H9 (cell line): Measurements from ENCODE around the gene EYA4. TPM values are rescaled to one million over a fixed set of nuclear protein-coding genes. Genes with fewer than 3 reads are reported as not detected.

ENCODE experiments used
- DNase-seq: peaks from one replicate; pipeline ENCODE4 v3.0.0-alpha.2; 2017
- H2AFZ ChIP-seq: one replicate; pipeline ENCODE4 v1.6.1; 2013; ENCODE audit warnings: mild to moderate bottlenecking, low read length, control low read depth, moderate library complexity
- H2AK5ac ChIP-seq: 2 replicates; pipeline ENCODE4 v1.6.1; 2013; ENCODE audit warnings: low read length, control low read depth, mixed read lengths; ENCODE audit not compliant: insufficient read length
- H2BK120ac ChIP-seq: one replicate; pipeline ENCODE4 v1.6.1; 2013; ENCODE audit warnings: low read depth, mild to moderate bottlenecking, low read length, control low read depth, inconsistent platforms; ENCODE audit not compliant: poor library complexity, severe bottlenecking
- H2BK12ac ChIP-seq: 2 replicates; pipeline ENCODE4 v1.6.1; 2013; ENCODE audit warnings: low read length, control low read depth, mixed read lengths, low read depth; ENCODE audit not compliant: insufficient read length
- H2BK15ac ChIP-seq: 2 replicates; pipeline ENCODE4 v1.6.1; 2013; ENCODE audit warnings: low read depth, low read length, control low read depth
- H2BK20ac ChIP-seq: one replicate; pipeline ENCODE4 v1.6.1; 2013; ENCODE audit warnings: low read depth, mild to moderate bottlenecking, low read length, control low read depth, inconsistent platforms; ENCODE audit not compliant: poor library complexity, severe bottlenecking
- H2BK5ac ChIP-seq: 2 replicates; pipeline ENCODE4 v1.6.1; 2013; ENCODE audit warnings: low read length, control low read depth, mixed read lengths; ENCODE audit not compliant: insufficient read length
- H3K14ac ChIP-seq: 2 replicates; pipeline ENCODE4 v1.6.1; 2013; ENCODE audit warnings: low read length, control low read depth; ENCODE audit not compliant: insufficient read depth
- H3K18ac ChIP-seq: 2 replicates; pipeline ENCODE4 v1.6.1; 2013; ENCODE audit warnings: low read depth, mild to moderate bottlenecking, mixed read lengths, low read length, control low read depth; ENCODE audit not compliant: insufficient read length
- H3K23ac ChIP-seq: 2 replicates; pipeline ENCODE4 v1.6.1; 2013; ENCODE audit warnings: low read length, control low read depth, mixed read lengths, low read depth; ENCODE audit not compliant: insufficient read length
- H3K23me2 ChIP-seq: 2 replicates; pipeline ENCODE4 v1.6.1; 2013; ENCODE audit warnings: low read depth, mild to moderate bottlenecking, mixed read lengths, low read length, control low read depth; ENCODE audit not compliant: insufficient read length, poor library complexity, severe bottlenecking
- H3K27ac ChIP-seq: 2 replicates; pipeline ENCODE4 v1.5.1; 2013; ENCODE audit warnings: low read length, control low read depth, mixed read lengths, low read depth; ENCODE audit not compliant: insufficient read length
- H3K27me3 ChIP-seq: 2 replicates; pipeline ENCODE4 v1.6.1; 2013; ENCODE audit warnings: low read length, control low read depth, inconsistent platforms; ENCODE audit not compliant: insufficient read depth
- H3K4ac ChIP-seq: 2 replicates; pipeline ENCODE4 v1.6.1; 2013; ENCODE audit warnings: low read depth, mild to moderate bottlenecking, control low read depth, inconsistent platforms, low read length, moderate library complexity
- H3K4me1 ChIP-seq: 2 replicates; pipeline ENCODE4 v1.6.1; 2013; ENCODE audit warnings: low read length, control low read depth, inconsistent platforms; ENCODE audit not compliant: insufficient read depth
- H3K4me2 ChIP-seq: 2 replicates; pipeline ENCODE4 v1.6.1; 2013; ENCODE audit warnings: low read length, control low read depth, mixed read lengths; ENCODE audit not compliant: insufficient read length, insufficient read depth
- H3K56ac ChIP-seq: 2 replicates; pipeline ENCODE4 v1.6.1; 2013; ENCODE audit warnings: low read depth, mild to moderate bottlenecking, mixed read lengths, low read length, control low read depth; ENCODE audit not compliant: insufficient read length
- H3K79me1 ChIP-seq: 2 replicates; pipeline ENCODE4 v1.6.1; 2013; ENCODE audit warnings: low read depth, mild to moderate bottlenecking, moderate library complexity, low read length, control low read depth, inconsistent platforms; ENCODE audit not compliant: insufficient read depth, poor library complexity, severe bottlenecking
- H3K79me2 ChIP-seq: 2 replicates; pipeline ENCODE4 v1.6.1; 2013; ENCODE audit warnings: low read length, control low read depth, inconsistent platforms; ENCODE audit not compliant: insufficient read depth
- H3K9ac ChIP-seq: 2 replicates; pipeline ENCODE4 v1.6.1; 2013; ENCODE audit warnings: low read length, control low read depth, mixed read lengths; ENCODE audit not compliant: insufficient read length; ENCODE audit errors: extremely low read depth
- H3K9me3 ChIP-seq: one replicate; pipeline ENCODE4 v1.6.1; 2013; ENCODE audit warnings: low read depth, low read length, inconsistent platforms; ENCODE audit not compliant: control insufficient read depth
- H3T11ph ChIP-seq: one replicate; pipeline ENCODE4 v1.6.1; 2013; ENCODE audit warnings: mild to moderate bottlenecking, low read length, control low read depth, inconsistent platforms
- H4K20me1 ChIP-seq: one replicate; pipeline ENCODE4 v1.6.1; 2013; ENCODE audit not compliant: control insufficient read depth, insufficient read length, insufficient read depth
- H4K5ac ChIP-seq: 2 replicates; pipeline ENCODE4 v1.6.1; 2013; ENCODE audit warnings: low read depth, mild to moderate bottlenecking, mixed read lengths, low read length, control low read depth; ENCODE audit not compliant: insufficient read length
- H4K8ac ChIP-seq: replicated peaks from 2 replicates; pipeline ENCODE4 v1.6.1; 2013; ENCODE audit warnings: low read length, control low read depth, mixed read lengths, low read depth; ENCODE audit not compliant: insufficient read length
- H4K91ac ChIP-seq: 2 replicates; pipeline ENCODE4 v1.6.1; 2013; ENCODE audit warnings: low read depth, mild to moderate bottlenecking, moderate library complexity, mixed read lengths, low read length, control low read depth; ENCODE audit not compliant: insufficient read length
- H3K27ac Mint-ChIP-seq, 3 experiments: 2 replicates in 2 of 3; 3 replicates in 1 of 3; pipeline ENCODE4 v1.8.0; 2020 to 2021; ENCODE audit warnings: mixed read lengths in 3 of 3, mild to moderate bottlenecking in 1 of 3, moderate library complexity in 1 of 3
- H3K27me3 Mint-ChIP-seq: 2 replicates; pipeline ENCODE4 v1.8.0; 2021; ENCODE audit warnings: low read depth, mild to moderate bottlenecking, moderate library complexity, mixed read lengths
- H3K36me3 Mint-ChIP-seq, 3 experiments: 2 replicates in 2 of 3; 3 replicates in 1 of 3; pipeline ENCODE4 v1.8.0; 2020 to 2021; ENCODE audit warnings: low read depth in 3 of 3, mixed read lengths in 3 of 3; ENCODE audit not compliant: insufficient read depth in 1 of 3
- H3K4me1 Mint-ChIP-seq, 2 experiments: 2 replicates each; pipeline ENCODE4 v1.8.0; 2020; ENCODE audit warnings: mixed read lengths in 2 of 2
- H3K4me3 Mint-ChIP-seq, 2 experiments: 2 replicates in 1 of 2; 3 replicates in 1 of 2; pipeline ENCODE4 v1.8.0; 2020 to 2021; ENCODE audit warnings: mild to moderate bottlenecking in 2 of 2, mixed read lengths in 2 of 2, moderate library complexity in 1 of 2
- H3K9me3 Mint-ChIP-seq, 2 experiments: 2 replicates in 1 of 2; 3 replicates in 1 of 2; pipeline ENCODE4 v1.8.0; 2020; ENCODE audit warnings: mild to moderate bottlenecking in 2 of 2, mixed read lengths in 2 of 2, moderate library complexity in 1 of 2
- CTCF ChIP-seq: fragments of 200-600 bp; sonication (generic); conservative IDR thresholded peaks from 3 replicates; pipeline ENCODE4 v1.8.0; 2021; ENCODE audit warnings: antibody characterized with exemption, mild to moderate bottlenecking
- WGBS: extraction: QIAGEN DNeasy Blood & Tissue Kit; methylation state at CpG from one replicate; pipeline ENCODE4 v1.1.7; 2013; ENCODE audit warnings: missing lambda C conversion rate, low lambda C conversion rate, mixed read lengths; ENCODE audit not compliant: insufficient read length; ENCODE audit errors: extremely low coverage; 5-methylcytosine and 5-hydroxymethylcytosine counted together
- total RNA-seq: library from RNA; stranded (reverse); gene quantifications from 2 replicates; pipeline ENCODE4 v1.2.1, GENCODE V29; 2021

The EYA4 gene
- total RNA-seq, 1 experiment from 2014 or later = 0.26 TPM

DNA sequence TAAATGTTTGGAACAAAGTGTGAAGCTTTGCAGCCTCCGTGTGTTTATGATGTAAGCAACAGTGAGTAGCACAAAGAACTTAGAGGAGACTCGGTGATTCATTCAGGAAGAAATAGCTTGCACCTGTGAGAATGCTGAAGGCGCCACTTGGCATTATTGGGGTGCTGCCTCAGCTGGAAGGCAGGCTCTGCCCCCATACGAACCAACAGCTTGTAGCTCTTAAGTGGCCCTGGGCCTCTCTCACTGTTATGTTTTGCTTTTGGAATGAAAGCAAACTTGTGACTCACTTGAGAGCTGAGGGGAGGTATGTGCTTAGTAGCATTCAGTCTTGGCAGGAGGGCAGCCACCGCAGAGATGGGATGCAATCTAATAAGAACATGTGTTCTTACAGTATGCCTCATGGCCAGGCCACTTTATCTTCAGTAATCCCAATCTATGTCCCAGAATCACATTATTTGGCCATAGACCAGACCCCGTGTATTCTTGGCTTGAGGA, 310.7 kb downstream of the EYA4 start:
- no peak overlapping the region for H3K14ac ChIP-seq
- no peak overlapping the region for H2BK15ac ChIP-seq
- H3K23ac ChIP-seq = no peak overlapping the region
- no peak overlapping the region for H2AK5ac ChIP-seq
- no peak overlapping the region for H4K8ac ChIP-seq
- no peaks in the 10 kb centered on the region for H4K20me1 ChIP-seq
- H2BK5ac ChIP-seq = no peak overlapping the region
- Mint-ChIP-seq H3K4me1 (peaks cover 28 to 30% of the 10 kb centered on the region in 2 experiments), H3K9me3 (no peaks in the 10 kb centered on the region; a peak in 1 of 5 replicates), H3K27ac (no peak overlapping the region; a peak in 1 of 7 replicates), H3K36me3 (no peaks in the 10 kb centered on the region; a peak in 1 of 7 replicates), H3K27me3 (no peaks in the 10 kb centered on the region), H3K4me3 (no peak overlapping the region)
- no peak overlapping the region for H2BK12ac ChIP-seq
- no peak overlapping the region for H2AFZ ChIP-seq
- H3K4me2 ChIP-seq = no peak overlapping the region
- no peak overlapping the region for H4K5ac ChIP-seq
- H3T11ph ChIP-seq = no peak overlapping the region
- no peak overlapping the region for H2BK120ac ChIP-seq
- no peak overlapping the region for H2BK20ac ChIP-seq
- DNase-seq = no peak
- H3K23me2 ChIP-seq = no peaks in the 10 kb centered on the region
- H3K4me1 ChIP-seq = peaks cover 6% of the 10 kb centered on the region; the same call in 1 of the 2 replicates
- no peaks in the 10 kb centered on the region for H3K79me1 ChIP-seq
- TF ChIP-seq CTCF = no peak
- H3K27ac ChIP-seq = no peak overlapping the region
- H3K56ac ChIP-seq = no peak overlapping the region
- no peaks in the 10 kb centered on the region for H3K9me3 ChIP-seq
- H3K9ac ChIP-seq = no peak overlapping the region
- H3K4ac ChIP-seq = no peak overlapping the region
- H3K27me3 ChIP-seq = no peaks in the 10 kb centered on the region
- WGBS = no CpG with 5 or more reads among the region's 6 CpGs
- H4K91ac ChIP-seq = no peak overlapping the region
- H3K18ac ChIP-seq = no peak overlapping the region
- no peaks in the 10 kb centered on the region for H3K79me2 ChIP-seq
